ENCODE data around the gene NRG3.

DNA sequence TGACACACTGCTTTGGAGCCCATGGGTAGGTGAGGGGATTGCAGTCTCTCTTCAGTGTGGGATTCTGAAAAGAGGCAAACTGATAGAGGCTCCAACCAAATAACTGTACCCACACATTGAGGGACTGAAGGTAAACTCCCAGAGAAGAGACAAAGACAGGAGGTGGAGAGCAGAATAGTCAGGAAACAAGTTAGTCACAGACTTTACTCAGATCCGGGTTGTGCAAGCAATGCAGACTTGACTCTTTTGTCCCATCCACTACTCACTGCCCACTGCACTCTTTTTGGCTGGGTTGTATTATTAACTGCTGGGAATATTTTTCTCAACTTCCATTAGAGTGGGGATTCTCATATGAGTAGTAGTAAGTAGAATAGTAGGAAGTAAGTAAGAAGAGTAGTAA is 152.7 kb downstream of the NRG3 start:
- TF ChIP-seq CTCF (IDR thresholded peaks at IDR 0.05) (no peak), POLR2A (IDR thresholded peaks at IDR 0.05) (no peak)

Data from testis (tissue), 2 donors.